GM19328 (cell line): Measurements from ENCODE around the gene PTTG1IP.

ENCODE experiments used
- ATAC-seq: cut with Tn5 transposase; IDR thresholded peaks from one replicate; pipeline ENCODE4 v1.9.1; 2021; ENCODE audit warnings: mild to moderate bottlenecking, moderate library complexity; ENCODE audit not compliant: unreplicated experiment

The PTTG1IP gene

DNA sequence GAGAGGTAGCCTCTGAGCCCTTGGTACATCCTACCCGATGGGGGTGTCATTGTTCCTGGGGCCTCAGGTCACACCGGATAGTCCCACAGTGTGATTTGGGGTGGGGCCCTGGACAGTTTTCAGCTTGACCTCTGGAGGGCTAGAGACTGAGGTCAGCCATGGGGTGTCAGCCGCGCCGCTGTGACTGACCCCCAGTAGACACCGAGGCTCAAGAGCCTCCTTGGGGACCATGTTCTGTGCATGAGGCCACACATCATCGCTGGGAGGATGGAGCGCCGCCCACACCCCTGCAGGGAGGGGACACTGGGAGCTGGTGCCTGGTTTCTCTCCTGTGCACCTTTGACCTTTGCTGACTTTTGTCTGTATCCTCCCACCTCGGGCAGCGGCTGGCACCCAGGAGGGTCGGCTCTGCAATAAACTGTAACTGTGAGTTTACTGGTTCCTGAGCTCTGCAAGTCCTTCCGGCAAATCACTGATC is 24.6 kb upstream of the PTTG1IP start:
- ATAC-seq: no peak

DNA sequence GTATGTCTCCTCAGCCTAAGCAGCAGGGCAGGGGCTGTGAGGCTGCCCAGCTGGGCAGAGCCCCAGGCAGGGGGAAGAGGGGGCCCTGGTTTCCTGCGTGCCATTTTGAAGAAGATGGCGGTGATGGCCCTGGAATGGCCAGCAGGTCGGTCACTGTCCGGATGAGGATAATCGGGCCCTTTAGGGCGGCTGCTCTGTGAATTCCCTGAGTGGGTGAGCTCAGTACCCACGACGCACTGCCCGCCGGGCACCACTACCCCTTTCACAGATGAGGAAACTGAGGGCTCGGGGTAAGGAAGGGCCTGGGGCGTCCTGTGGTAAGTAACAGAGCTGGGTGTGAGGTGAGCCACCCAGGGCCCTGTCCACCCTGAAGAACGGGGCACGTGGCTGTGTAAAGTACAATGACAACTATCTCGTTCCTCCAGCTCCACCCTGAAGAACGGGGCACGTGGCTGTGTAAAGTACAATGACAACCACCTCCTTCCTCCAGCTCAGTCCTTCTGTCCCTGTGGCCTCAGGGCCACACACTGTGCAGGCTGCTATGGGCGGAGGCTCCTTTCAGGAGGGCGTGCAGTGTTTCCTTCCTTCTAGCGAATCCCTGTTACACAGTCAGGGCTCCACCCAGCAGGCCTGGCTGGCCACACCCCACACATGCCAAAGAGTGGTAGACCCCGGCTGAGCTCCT is 24.0 kb upstream of the PTTG1IP start:
- no peak for ATAC-seq

DNA sequence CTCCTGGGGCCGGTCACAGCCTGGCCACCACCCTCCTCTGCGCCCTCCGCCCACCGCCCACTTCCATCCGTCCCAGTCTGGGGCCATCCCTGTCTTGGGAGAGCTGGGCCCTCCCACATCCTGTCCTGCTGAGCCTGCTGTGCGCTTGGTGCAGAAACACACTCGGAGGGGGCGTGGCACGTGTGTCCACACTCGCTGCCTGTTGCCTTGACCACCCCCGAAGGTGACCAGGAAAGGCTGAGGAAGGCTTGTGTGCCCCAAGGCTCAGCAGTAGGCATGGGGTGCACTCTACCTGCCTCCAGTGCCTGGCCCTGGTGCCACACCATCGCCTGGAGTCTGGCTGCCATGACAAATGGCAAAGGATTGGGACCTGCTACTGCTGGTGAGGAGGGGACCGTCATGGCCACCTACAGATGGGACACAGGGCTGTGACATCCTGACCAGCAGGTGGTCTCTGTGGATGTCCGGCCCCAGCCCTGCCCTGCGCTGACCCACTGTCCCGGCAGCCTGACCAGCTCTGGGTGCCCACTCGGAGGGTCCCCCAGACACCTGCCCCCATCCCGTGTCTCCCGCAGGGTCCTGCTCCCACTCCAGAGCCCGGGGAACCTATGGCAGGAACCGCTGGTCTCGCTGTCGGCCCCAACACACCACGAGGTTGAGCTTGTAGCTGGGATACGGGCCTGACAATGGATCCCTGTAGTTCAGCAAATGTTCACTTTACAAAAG is 23.2 kb upstream of the PTTG1IP start:
- no peak for ATAC-seq

DNA sequence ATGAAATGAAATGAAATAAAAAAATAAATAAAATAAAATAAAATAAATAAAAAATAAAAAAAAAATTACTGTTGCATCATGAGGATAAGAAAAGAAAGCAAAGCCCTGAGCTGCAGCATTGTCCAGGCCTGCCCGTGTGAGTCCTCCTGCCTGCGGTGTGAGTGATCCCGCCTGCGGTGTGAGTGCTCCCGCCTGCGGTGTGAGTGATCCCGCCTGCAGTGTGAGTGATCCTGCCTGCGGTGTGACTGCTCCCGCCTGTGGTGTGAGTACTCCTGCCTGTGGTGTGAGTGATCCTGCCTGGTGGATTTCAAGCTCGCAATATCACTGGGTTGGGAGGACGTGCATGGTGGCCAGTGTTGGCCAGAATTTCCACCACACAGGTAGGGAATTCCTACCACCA is 22.4 kb upstream of the PTTG1IP start:
- no peak for ATAC-seq

DNA sequence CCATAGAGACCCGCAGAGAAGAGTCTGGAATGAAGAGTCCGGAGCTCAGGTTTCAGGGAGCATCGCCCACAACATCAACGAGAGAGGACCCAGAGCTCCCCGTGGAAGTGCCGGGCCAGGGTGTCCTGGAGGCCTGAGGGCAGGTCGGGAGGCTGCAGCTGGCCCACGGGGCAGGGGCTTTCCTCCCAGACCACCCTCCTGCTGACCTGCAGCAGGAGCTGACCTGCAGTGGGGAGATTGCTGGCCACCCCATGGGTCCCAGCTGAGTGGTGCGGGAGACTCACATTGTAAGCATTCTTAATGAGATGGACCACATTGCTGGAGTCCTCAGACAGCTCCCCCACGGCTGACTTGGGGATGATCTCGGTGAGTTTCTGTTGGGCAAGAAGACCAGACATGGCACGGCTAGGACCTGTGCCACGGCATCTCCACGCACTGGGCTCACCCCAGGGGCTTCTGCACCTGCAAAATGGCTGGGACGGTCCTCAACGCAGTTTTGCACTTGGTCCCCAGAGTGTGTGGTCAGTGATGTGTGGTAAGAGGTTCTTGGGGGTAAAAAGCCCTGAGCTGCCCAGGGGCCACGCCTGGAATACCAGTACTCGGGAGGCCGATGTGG is 21.3 kb upstream of the PTTG1IP start:
- ATAC-seq: no peak

DNA sequence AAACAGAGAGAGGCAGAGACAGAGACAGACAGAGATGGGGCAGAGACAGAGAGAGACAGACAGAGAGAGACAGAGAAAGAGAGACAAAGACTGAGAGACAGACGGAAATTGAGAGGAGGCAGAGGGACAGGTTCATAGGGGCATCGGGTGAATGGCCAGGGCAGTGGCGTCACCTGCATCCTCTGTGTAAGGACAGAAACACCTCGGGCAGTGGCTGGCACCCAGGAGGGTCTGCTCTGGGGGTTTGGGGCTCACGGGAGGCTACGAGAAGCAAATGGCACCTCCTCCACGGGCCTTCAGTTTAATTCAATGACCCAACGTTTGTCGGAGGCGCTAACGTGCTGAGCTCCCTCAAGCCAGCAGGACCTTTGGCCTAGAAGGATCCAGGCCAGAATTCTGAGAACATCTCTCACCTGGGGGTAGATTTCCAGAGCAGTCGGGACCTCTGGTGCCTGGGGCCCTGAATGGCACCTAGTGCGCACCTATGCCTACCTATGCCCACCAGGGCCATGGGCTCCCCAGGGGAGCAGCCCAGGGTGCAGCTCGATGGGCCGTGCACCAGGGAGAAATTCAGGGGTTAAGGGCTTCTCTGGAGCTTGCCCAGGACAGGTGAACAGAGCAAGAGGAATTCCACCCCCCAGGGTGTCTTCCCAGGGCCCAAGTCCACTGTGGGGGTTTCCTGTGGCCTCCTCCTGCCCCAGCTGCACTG is 20.6 kb upstream of the PTTG1IP start:
- no peak for ATAC-seq

DNA sequence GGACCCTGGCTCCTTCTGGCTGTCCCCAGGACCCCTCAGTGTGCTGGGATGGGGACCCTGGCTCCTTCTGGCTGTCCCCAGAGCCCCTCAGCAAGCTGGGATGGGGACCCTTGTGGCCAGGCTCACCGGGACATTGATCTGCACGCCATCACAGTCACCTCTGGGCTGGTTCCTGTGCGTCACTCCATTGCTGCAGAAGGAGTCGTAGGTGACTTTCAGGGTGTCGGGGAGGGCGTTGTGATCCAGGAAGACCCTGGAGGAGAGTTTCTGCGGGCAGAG is 19.7 kb upstream of the PTTG1IP start:
- ATAC-seq: no peak

DNA sequence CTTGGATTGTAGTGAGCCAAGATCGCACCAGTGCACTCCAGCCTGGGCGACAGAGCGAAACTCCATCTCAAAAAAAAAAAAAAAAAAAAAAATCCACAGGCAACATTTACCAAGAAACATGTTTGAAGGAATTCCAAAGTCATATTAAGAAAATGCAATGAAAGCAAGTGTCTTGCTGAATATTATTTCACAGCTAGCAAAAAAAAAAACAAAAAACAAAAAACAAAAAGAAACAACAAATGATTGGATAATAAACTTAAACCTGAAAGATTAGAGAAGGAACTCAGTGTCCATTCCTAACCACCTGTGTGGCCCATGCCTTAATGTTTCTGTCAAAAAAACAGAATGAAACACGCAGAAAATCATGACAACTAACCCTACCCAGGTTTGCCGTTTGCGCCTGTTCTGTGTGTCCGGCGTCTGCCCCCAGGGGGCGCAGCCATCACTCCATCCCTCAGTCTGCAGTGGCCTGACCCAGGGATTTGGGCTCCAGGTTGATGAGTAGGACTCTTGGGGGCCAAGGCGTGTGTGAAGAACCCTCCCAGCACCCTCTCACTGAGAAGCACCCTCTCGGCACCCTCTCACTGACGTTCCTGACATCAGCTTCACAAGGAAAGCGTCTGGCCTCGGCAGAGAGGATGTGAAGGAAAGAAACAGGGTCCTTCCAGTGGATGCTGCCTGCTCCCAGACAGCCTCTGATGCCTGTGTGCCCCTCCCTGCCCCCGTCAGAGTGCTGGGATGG is 19.2 kb upstream of the PTTG1IP start:
- ATAC-seq: no peak

DNA sequence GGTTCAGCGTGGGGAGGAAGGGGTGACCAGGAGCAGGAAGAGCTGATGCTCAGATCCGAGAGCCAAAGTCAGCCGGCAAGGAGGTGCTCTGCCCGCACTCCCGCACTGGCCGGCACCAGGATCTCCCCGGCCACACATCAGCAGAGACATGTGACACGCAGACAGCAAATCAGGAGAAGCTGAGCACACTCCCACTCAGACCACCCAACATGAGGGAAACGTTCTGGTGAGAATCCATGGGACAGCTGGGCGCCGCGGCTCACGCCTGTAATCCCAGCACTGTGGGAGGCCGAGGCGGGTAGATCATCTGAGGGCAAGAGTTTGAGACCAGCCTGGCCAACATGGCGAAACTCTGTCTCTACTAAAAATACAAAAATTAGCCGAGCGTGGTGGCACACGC is 18.6 kb upstream of the PTTG1IP start:
- ATAC-seq: no peak

DNA sequence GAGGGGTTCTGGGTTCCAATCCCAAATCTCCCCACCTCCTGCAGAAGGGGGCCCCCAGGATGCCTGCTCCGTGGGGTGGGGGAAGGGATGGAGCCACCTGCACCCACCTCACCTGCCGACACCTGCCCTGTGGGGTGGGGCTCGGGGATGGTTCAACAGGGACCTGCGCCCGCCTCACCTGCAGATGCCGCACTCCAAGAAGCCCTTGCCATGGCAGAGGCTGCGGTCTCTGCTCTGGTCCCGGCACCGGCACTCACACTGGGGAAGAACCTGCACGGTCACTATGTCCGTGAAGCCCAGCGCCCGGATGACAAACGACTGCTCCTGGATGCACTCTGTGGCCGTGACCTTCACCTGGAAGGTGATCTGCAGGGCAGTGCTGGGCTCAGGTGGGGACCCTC is 18.1 kb upstream of the PTTG1IP start:
- ATAC-seq: no peak

DNA sequence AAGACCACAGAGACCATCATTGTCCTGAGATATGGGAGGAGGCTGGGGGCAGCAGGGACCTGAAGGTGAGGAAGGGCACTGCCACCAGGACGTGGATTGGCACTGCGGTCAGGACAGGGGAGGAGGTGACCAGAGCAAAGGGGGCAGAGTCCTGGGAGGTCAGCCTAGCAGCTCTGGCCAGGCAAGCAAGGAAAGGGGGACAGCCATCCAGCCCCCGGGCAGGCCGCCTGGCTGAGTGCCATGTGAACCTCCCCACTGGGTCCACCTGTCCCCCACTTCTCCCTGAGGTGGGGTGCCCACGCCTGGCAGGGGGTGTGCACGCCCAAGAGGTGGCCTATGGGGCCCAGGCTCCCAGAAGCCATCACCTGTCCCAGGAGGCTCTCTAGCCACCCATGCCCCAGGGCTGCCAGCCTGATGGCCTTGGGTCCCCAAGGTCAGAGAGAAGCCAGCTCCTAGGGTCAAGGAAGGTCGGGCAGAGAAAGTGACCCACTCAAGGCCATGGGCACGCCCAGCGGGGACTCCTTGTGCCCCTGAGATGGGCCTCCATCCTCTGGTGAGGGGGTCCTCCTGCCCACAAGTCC is 17.6 kb upstream of the PTTG1IP start:
- ATAC-seq: no peak

DNA sequence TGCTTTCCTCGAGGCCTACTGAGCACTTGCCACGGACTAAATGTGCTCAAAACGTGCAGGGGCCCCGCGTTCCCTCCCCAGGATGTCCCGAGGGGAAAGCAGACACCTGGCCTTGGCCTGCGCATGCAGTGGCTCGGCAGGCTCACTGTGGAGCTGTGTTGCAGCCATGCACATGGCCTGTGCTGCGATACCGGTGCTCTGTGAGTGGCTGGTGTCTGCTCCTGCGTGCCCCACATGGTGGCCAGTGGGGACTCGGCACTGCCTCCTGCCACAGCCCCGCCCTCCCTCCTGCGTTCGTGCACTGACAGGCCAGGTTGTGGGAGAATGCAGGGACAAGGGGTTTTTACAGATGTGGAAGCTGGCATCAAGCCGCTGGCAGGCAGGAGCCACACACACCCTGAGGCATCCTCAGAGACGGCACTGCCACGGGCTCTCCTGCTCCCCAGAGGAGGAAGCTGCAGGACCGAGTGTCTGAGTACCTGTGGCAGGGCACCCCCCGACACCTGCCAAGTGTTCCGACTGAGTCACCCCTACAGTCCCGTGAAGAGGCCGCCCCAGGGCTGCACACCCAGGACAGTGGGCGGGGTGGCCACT is 16.9 kb upstream of the PTTG1IP start:
- ATAC-seq: no peak

DNA sequence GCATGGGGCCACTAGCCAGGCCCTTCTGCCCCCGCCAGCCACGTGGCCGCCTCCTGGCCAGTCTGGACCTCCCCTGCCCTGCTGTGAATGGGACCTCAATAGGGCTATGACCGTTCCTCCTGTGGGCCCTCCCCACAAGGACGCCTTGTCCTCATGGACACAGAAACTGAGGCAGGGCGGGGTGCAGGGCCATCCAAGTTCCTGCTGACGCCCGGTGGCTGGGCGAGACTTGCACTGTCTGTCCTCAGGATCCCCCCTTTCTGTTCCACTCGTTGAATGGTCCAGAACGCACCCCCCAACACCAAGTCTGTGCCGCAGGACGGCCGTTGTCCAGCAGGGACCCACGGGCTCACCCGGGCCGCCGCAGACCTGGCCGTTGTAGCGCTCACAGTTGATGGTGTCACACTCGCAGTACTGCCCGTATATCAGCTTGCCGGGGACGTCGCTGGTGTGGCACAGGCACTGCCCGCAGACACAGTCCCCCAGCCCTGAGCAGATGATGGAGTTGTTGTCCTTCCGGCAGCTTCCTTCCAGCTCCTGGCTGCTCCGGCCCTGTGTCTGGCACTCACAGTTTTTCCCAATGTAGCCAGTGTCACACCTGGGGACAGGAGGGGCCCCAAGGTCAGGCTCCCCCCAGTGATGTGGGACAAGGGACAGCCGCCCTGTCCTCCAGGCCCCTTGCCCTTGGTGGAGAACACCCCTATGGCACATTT is 16.3 kb upstream of the PTTG1IP start:
- no peak for ATAC-seq

DNA sequence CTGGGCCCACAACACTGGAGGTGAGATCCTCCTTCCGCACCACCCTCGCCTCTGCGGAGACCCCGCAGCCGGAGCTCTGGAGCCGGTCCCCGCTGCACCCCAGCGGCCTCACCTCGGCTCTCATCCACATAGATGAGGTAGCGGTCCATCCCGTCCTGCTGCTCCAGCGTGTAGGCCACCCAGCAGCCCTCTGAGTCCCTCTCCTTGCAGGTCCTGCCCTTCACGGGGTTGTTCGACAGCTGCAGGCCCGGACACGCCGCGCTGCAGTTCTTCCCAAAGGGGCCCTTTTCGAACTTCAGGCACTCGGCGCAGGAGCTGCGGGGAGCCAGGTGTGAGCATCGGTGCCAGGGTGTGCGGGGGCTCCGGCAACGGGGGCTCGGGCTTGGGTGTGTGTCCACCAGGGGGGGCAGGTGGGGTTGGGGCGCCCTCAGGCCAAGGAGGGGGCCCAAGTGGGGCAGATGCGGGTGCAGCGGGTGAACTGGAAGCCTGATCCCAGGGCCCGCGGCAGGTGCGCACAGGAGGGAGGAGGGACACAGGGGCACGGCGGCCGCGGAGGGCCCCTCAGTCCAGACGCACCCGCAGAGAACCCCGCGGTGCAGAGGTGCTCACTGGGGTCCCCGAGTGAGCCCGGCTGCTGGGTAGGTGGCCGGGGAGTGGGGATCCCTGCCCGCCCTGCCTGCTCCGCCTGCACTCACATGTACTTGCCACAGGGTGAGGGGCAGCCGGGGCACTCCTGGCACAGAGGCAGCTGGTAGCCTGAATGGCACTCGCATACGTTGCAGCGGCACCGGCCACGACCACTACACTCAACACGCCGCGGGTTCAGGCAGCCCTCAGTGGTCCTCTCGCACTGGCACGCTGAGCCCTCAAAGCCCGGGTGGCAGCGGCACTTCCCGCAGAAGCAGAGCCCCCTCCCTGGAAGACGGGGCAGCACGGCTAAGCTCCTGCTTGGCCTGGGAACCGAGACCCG is 15.4 kb upstream of the PTTG1IP start:
- ATAC-seq: no peak

DNA sequence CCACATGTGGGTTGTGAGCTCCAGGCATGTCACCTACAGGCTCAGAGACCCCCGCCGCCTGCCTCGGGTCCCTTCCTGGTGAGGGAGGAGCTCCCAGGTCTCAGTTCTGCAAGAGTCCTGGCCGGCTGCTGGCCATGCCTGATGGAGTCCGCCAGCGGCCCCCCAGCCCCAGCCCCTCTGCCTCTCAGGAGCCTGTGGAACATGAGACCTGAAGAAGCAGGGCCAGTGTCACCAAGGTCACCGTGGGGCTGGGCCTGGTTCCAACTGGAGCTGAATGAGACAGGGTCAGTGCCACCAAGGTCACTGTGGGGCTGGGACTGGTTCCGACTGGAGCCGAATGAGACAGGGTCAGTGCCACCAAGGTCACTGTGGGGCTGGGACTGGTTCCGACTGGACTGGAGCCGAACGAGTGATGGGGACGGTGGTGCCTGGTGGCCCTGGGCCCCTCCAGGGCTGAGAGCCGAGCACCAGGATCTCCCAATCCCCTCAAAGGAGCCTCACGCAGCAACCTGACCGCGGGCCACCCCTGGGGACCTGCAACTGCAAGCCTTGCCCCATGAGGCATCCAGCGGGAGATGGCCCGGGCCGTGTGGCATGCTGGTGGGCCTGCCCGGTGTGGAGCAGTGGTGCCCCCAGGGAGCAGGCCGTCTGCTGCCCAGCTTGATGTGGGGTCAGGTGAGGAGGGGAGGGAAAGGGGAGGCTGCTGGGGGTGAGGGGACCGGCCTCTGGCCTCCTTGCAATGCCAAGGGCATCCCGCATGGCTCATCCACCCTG is 14.5 kb upstream of the PTTG1IP start:
- no peak for ATAC-seq

DNA sequence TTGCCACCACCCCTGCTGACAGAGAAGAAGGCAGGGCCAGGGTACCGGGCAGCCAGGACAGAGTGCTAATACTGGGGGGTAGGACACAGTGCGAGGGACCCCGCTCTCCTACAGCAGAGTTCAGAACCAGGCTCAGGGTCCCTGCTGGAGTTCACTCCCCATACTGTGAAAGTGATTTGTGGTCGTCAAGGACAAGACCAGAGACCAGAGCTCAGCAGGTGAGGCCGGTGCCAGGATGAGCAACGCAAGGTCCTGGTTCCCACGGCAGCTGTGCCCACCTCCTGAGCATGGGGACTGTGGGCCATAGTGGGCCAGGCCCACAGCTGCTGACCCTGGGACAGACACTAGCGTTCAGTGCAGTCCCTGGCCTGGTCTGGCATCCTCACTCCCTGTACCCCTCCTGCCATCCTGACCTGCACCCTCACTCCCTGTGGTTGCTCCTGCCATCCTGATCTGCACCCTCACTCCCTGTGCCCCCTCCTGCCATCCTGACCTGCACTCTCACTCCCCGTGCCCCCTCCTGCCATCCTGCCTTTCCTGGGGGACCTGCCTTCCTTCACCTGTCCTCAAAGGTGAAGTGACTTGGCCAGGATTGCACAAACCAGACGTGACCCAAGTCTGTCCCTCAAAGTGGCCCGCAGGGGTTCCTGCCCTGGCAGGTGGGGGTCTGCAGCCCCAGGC is 13.8 kb upstream of the PTTG1IP start:
- no peak for ATAC-seq
